Measurements from ENCODE around the gene CHD1. TPM values are rescaled to one million over a fixed set of nuclear protein-coding genes. Genes with fewer than 3 reads are reported as not detected.

The CHD1 gene
- polyA plus RNA-seq, 4 donors: 57.7 to 81.8 (median 67.9) TPM

- DNase-seq (ENCODE audit: low read depth in 4 of 4, low spot score in 2 of 4): no peak
These were observed 8.3 kb upstream of the CHD1 start for GRCh38 chr5:98936948-98937715.

- no peak for DNase-seq (ENCODE audit: low read depth in 4 of 4, low spot score in 2 of 4)
These were observed 6.4 kb upstream of the CHD1 start for GRCh38 chr5:98935206-98935605.

GRCh38 chr5:98934546-98934945 is 5.7 kb upstream of the CHD1 start:
- no peak for DNase-seq (ENCODE audit: low read depth in 4 of 4, low spot score in 2 of 4)

- DNase-seq (ENCODE audit: low read depth in 4 of 4, low spot score in 2 of 4): no peak
These were observed 4.8 kb upstream of the CHD1 start for GRCh38 chr5:98933445-98934072.

- DNase-seq (ENCODE audit: low read depth in 4 of 4, low spot score in 2 of 4): no peak
These were observed 2.4 kb upstream of the CHD1 start for GRCh38 chr5:98930972-98931762.

GRCh38 chr5:98929710-98930298 is 997 bp upstream of the CHD1 start:
- peak in 1 of 4 donors; percentile 85 for DNase-seq (ENCODE audit: low read depth in 4 of 4, low spot score in 2 of 4)

- DNase-seq (ENCODE audit: low read depth in 4 of 4, low spot score in 2 of 4): peak; percentile 37 to 64 (median 62)
These were observed 576 bp downstream of the CHD1 start for GRCh38 chr5:98927989-98928872.

GRCh38 chr5:98927242-98927988 is 1.4 kb downstream of the CHD1 start:
- DNase-seq (ENCODE audit: low read depth in 4 of 4, low spot score in 2 of 4): peak in 3 of 4 donors; percentile 24 to 55 (median 37)

- DNase-seq (ENCODE audit: low read depth in 4 of 4, low spot score in 2 of 4): no peak
These were observed 4.8 kb downstream of the CHD1 start for GRCh38 chr5:98923966-98924365.

GRCh38 chr5:98921947-98922505 is 6.8 kb downstream of the CHD1 start:
- no peak for DNase-seq (ENCODE audit: low read depth in 4 of 4, low spot score in 2 of 4)

- no peak for DNase-seq (ENCODE audit: low read depth in 4 of 4, low spot score in 2 of 4)
These were observed 11.4 kb downstream of the CHD1 start for GRCh38 chr5:98917433-98917832.

- no peak for DNase-seq (ENCODE audit: low read depth in 4 of 4, low spot score in 2 of 4)
These were observed 12.3 kb downstream of the CHD1 start for GRCh38 chr5:98916540-98916939.

GRCh38 chr5:98913911-98914310 is 14.9 kb downstream of the CHD1 start:
- DNase-seq (ENCODE audit: low read depth in 4 of 4, low spot score in 2 of 4): no peak

- no peak for DNase-seq (ENCODE audit: low read depth in 4 of 4, low spot score in 2 of 4)
These were observed 17.3 kb downstream of the CHD1 start for GRCh38 chr5:98911280-98912040.

- no peak for DNase-seq (ENCODE audit: low read depth in 4 of 4, low spot score in 2 of 4)
These were observed 19.4 kb downstream of the CHD1 start for GRCh38 chr5:98909363-98909762.

GRCh38 chr5:98907951-98908350 is 20.9 kb downstream of the CHD1 start:
- no peak for DNase-seq (ENCODE audit: low read depth in 4 of 4, low spot score in 2 of 4)

- DNase-seq (ENCODE audit: low read depth in 4 of 4, low spot score in 2 of 4): no peak
These were observed 22.0 kb downstream of the CHD1 start for GRCh38 chr5:98906756-98907355.
